Measurements from ENCODE around the gene UBL3.

- TF ChIP-seq TEAD4 (IDR thresholded peaks at IDR 0.05; ENCODE audit: borderline replicate concordance, insufficient read depth) (no peak), NRF1 (IDR thresholded peaks at IDR 0.05; ENCODE audit: low read depth, low read length) (no peak), CTCF (IDR thresholded peaks at IDR 0.05) (no peak), RAD21 (IDR thresholded peaks at IDR 0.05; ENCODE audit: low read length) (no peak), YY1 (IDR thresholded peaks at IDR 0.05; ENCODE audit: low read depth) (no peak), NFIC (IDR thresholded peaks at IDR 0.05; ENCODE audit: borderline replicate concordance) (no peak), FOXJ3 (CRISPR knock-in tag; IDR thresholded peaks at IDR 0.05) (no peak), ZBTB33 (IDR thresholded peaks at IDR 0.05; ENCODE audit: borderline replicate concordance, low read depth) (no peak), POLR2AphosphoS5 (IDR thresholded peaks at IDR 0.05; ENCODE audit: low read depth, low read length) (no peak), USF1 (IDR thresholded peaks at IDR 0.05; ENCODE audit: borderline replicate concordance, low read depth) (no peak), CHD2 (IDR thresholded peaks at IDR 0.05; ENCODE audit: low read length, partially characterized antibody) (no peak)
Measured at GRCh38 chr13:29761160-29761559, 89.3 kb downstream of the UBL3 start.

Measured in SK-N-SH (cell line).